Transverse colon (tissue), 4 donors: ENCODE data around the gene GPHN.

ENCODE experiments used
- POLR2A ChIP-seq: fragments of 450-650 bp; IDR thresholded peaks from one replicate; pipeline ENCODE4 v1.6.1; 2016; ENCODE audit warnings: antibody characterized with exemption, mild to moderate bottlenecking, moderate library complexity
- POLR2AphosphoS5 ChIP-seq, 3 donors: sonication (generic); formaldehyde crosslinking; IDR thresholded peaks; one replicate each; pipeline ENCODE4 v1.6.1; 2016; ENCODE audit warnings: antibody characterized with exemption in 3 of 3
- TF ChIP-seq, protein P1 (sequence below), 5 experiments: fragments of 200-600 bp in 3 of 5; fragments of 450-650 bp in 2 of 5; sonication (generic) in 3 of 5; IDR thresholded peaks; 1 replicate in 2 of 5; 2 replicates in 3 of 5; pipeline ENCODE4 v1.5.1; 2016 to 2017; ENCODE audit warnings: antibody characterized with exemption in 5 of 5, inconsistent platforms in 3 of 5, mild to moderate bottlenecking in 2 of 5, moderate library complexity in 1 of 5

DNA sequence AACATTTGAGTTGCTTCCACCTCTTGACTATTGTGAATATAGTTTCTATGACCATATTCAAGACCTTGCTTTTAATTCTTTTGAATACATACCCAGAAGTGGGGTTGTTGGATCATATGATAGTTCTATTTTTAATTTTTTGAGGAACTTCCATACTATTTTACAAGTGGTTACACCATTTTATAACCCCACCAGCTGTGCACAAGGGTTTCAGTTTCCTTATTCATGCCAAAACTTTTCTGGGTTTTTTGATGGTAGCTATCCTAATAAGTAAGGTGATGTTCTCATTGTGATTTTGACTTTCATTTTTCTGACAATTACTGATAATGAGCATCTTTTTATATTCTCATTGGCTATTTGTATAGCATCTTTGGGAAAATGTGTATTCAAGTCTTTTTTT lies 571.9 kb downstream of the GPHN start:
- TF ChIP-seq POLR2A (no peak), POLR2AphosphoS5 (IDR thresholded peaks at IDR 0.05) (no peak)
- TF ChIP-seq, protein P1, sequence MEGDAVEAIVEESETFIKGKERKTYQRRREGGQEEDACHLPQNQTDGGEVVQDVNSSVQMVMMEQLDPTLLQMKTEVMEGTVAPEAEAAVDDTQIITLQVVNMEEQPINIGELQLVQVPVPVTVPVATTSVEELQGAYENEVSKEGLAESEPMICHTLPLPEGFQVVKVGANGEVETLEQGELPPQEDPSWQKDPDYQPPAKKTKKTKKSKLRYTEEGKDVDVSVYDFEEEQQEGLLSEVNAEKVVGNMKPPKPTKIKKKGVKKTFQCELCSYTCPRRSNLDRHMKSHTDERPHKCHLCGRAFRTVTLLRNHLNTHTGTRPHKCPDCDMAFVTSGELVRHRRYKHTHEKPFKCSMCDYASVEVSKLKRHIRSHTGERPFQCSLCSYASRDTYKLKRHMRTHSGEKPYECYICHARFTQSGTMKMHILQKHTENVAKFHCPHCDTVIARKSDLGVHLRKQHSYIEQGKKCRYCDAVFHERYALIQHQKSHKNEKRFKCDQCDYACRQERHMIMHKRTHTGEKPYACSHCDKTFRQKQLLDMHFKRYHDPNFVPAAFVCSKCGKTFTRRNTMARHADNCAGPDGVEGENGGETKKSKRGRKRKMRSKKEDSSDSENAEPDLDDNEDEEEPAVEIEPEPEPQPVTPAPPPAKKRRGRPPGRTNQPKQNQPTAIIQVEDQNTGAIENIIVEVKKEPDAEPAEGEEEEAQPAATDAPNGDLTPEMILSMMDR (IDR thresholded peaks at IDR 0.05): no peak
